K562 (cell line): Measurements from ENCODE around the gene CFAP251. TPM values are rescaled to one million over a fixed set of nuclear protein-coding genes. Genes with fewer than 3 reads are reported as not detected.

ENCODE experiments used
- ARID3A ChIP-seq: IDR thresholded peaks from 2 replicates; pipeline ENCODE4 v1.6.1; 2012; ENCODE audit warnings: low read depth, low read length, improper control_type of control experiment, borderline replicate concordance
- CHD1 ChIP-seq: fragments of 200-600 bp; sonication (generic); IDR thresholded peaks from one replicate; pipeline ENCODE4 v1.6.1; 2012; ENCODE audit warnings: mild to moderate bottlenecking, moderate library complexity, low read length, inconsistent platforms
- HMGN3 ChIP-seq: IDR thresholded peaks from 2 replicates; pipeline ENCODE4 v1.6.1; 2011; ENCODE audit warnings: borderline replicate concordance, low read depth, mild to moderate bottlenecking, mixed read lengths, low read length; ENCODE audit not compliant: insufficient read length; ENCODE audit errors: extremely low read depth
- ILK ChIP-seq: fragments of 450-650 bp; IDR thresholded peaks from 2 replicates; pipeline ENCODE4 v1.6.1; 2016; ENCODE audit warnings: missing genetic modification characterization, low read depth, mild to moderate bottlenecking, missing compliant biosample characterization, moderate library complexity, borderline replicate concordance
- MEF2A ChIP-seq: IDR thresholded peaks from 2 replicates; pipeline ENCODE4 v1.6.1; 2011; ENCODE audit warnings: low read depth, mild to moderate bottlenecking, low read length, moderate library complexity; ENCODE audit not compliant: control insufficient read depth
- MLLT1 ChIP-seq, 2 experiments: fragments of 450-650 bp; IDR thresholded peaks; 2 replicates each; pipeline ENCODE4 v1.6.1; 2016
- PKNOX1 ChIP-seq: fragments of 450-650 bp; IDR thresholded peaks from 2 replicates; pipeline ENCODE4 v1.6.1; 2016
- PURB ChIP-seq: sonication (generic); formaldehyde crosslinking; IDR thresholded peaks from 2 replicates; pipeline ENCODE4 v1.9.0; 2021; ENCODE audit warnings: low read depth, mild to moderate bottlenecking, missing genetic modification reagents
- ZBTB2 ChIP-seq: fragments of 450-650 bp; IDR thresholded peaks from 2 replicates; pipeline ENCODE4 v1.6.1; 2016; ENCODE audit warnings: antibody characterized with exemption
- ZBTB9 ChIP-seq: fragments of 450-650 bp; formaldehyde crosslinking; IDR thresholded peaks from 2 replicates; pipeline ENCODE4 v1.4.0; 2020; ENCODE audit warnings: mild to moderate bottlenecking, moderate library complexity
- ZNF217 ChIP-seq: sonication (generic); formaldehyde crosslinking; IDR thresholded peaks from 2 replicates; pipeline ENCODE4 v1.8.0; 2022; ENCODE audit warnings: mild to moderate bottlenecking, missing genetic modification reagents
- ZNF280A ChIP-seq: fragments of 450-650 bp; IDR thresholded peaks from 2 replicates; pipeline ENCODE4 v1.6.1; 2018; ENCODE audit warnings: mild to moderate bottlenecking, low read depth; ENCODE audit not compliant: partially characterized antibody
- ZNF311 ChIP-seq: fragments of 250-450 bp; sonication (Bioruptor Pico); IDR thresholded peaks from 2 replicates; pipeline ENCODE4 v1.4.0; 2020; ENCODE audit warnings: mild to moderate bottlenecking, moderate library complexity
- polyA plus RNA-seq, 8 experiments: library from polyadenylated mRNA; depleted of rRNA in 4 of 8; stranded (reverse) in 5 of 8; unstranded in 3 of 8; fragments of >200 nt; fragmentation: Nextera tagmentation in 2 of 8; fragmentation: Illumina TruSeq in 1 of 8; extraction: Ambion mirVana in 2 of 8; extraction: Trizol in 1 of 8; gene quantifications; 2 replicates each; pipeline versions ENCODE4 v1.2.1 to v1.2.3, GENCODE V29; 2011 to 2014; ENCODE audit warnings: inconsistent platforms in 1 of 8, missing spikeins in 1 of 8
- total RNA-seq, 7 experiments: library from RNA; depleted of rRNA in 6 of 7; stranded (reverse); fragments of >200 nt in 6 of 7; fragmentation: Illumina TruSeq in 2 of 7; extraction: Trizol in 2 of 7; gene quantifications; 2 replicates each; pipeline versions ENCODE4 v1.2.1 to v1.2.3, GENCODE V29; 2011 to 2021; ENCODE audit warnings: low replicate concordance in 1 of 7

Gene CFAP251
- total and polyA plus RNA-seq, 9 of the 15 experiments (the other 6 are each of a cell fraction or from before 2014, with no cell fraction given), result 16.6 to 31.0 (median 19.1) TPM

- peak; percentile 45; the same call in 1 of the 2 replicates for TF ChIP-seq PKNOX1
- TF ChIP-seq ZBTB9, result no peak
- TF ChIP-seq ZNF311, result no peak
- TF ChIP-seq ARID3A, result no peak
- no peak for TF ChIP-seq ZNF280A
- no peak for TF ChIP-seq ZNF217 (CRISPR knock-in tag)
- no peak for TF ChIP-seq ILK
- no peak for TF ChIP-seq PURB (CRISPR knock-in tag)
- no peak; the same call in 1 of the 2 replicates for TF ChIP-seq ZBTB2
- no peak for TF ChIP-seq HMGN3
- no peak for TF ChIP-seq MLLT1 (IDR thresholded peaks at IDR 0.05)
- no peak for TF ChIP-seq MEF2A
- TF ChIP-seq CHD1, result no peak
Observed at GRCh38 chr12:121892673-121893561, 25.5 kb upstream of the CFAP251 start (continued).
